GM19328 (cell line): ENCODE measurements around the gene ABCC4.

ENCODE experiments used
- ATAC-seq: cut with Tn5 transposase; IDR thresholded peaks from one replicate; pipeline ENCODE4 v1.9.1; 2021; ENCODE audit warnings: mild to moderate bottlenecking, moderate library complexity; ENCODE audit not compliant: unreplicated experiment

Gene ABCC4, protein sequence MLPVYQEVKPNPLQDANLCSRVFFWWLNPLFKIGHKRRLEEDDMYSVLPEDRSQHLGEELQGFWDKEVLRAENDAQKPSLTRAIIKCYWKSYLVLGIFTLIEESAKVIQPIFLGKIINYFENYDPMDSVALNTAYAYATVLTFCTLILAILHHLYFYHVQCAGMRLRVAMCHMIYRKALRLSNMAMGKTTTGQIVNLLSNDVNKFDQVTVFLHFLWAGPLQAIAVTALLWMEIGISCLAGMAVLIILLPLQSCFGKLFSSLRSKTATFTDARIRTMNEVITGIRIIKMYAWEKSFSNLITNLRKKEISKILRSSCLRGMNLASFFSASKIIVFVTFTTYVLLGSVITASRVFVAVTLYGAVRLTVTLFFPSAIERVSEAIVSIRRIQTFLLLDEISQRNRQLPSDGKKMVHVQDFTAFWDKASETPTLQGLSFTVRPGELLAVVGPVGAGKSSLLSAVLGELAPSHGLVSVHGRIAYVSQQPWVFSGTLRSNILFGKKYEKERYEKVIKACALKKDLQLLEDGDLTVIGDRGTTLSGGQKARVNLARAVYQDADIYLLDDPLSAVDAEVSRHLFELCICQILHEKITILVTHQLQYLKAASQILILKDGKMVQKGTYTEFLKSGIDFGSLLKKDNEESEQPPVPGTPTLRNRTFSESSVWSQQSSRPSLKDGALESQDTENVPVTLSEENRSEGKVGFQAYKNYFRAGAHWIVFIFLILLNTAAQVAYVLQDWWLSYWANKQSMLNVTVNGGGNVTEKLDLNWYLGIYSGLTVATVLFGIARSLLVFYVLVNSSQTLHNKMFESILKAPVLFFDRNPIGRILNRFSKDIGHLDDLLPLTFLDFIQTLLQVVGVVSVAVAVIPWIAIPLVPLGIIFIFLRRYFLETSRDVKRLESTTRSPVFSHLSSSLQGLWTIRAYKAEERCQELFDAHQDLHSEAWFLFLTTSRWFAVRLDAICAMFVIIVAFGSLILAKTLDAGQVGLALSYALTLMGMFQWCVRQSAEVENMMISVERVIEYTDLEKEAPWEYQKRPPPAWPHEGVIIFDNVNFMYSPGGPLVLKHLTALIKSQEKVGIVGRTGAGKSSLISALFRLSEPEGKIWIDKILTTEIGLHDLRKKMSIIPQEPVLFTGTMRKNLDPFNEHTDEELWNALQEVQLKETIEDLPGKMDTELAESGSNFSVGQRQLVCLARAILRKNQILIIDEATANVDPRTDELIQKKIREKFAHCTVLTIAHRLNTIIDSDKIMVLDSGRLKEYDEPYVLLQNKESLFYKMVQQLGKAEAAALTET (N-terminal part only)

DNA sequence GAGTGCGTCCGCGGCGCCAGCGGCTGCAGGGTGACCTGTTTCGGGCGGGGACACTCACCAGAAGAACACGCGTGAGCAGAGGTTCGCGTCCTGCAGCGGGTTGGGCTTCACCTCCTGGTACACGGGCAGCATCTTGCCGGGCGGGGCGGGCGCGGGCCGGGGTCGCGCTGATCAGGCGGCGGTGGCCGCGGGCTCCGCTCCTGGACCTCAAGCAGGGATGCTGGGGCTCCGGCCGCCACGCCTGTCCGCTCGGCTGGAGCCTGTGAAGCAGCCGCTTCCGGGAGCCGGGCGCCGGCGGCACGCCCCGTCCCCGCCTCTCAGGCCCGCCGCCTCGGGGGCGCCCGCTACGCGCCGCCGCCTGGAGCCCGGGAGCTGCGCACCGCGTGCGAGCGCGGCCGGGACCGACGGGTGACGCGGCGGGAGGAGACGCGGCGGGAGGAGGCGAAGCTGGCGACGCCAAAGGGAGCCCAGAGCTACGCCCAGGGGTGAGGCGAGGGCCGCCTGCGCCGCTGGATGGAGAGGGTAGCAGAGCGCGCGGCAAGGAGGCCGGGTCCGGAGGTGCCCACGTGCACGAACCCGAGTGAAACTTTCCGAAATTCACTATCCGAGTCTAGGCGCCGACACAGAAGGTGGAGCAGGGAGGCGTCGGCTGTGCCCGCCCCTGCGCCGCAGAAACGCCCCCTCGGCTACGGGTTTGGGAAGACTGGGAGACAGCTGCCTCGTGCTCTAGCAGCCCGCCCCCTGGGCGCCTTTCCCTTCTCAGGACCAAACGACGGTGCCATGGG, at the start of gene ABCC4:
ABCC4 (minus strand) TSS at position 269 of the 785 bp plus-strand sequence; CDS start at position 132, 137 bp downstream.
- ATAC-seq: peak; percentile 90

DNA sequence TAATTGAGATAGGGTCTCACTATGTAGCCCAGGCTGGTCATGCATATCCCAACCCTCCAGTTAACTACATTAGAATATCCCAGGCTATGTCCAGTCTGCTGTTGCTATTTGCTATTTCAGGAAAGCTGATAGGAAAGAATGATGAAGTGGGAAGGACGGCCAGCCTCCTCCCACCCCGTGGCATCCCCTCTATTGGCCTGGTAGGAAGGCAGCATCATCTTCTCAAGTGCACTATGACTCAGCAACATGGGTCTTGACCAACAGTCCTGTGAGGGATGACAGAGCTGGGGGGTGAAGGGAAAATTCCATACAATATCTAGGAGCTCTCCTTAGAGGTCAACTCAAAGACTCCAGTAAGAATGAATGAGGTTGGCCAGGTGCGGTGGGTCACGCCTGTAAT, 48.0 kb upstream of the ABCC4 start:
- ATAC-seq: no peak

DNA sequence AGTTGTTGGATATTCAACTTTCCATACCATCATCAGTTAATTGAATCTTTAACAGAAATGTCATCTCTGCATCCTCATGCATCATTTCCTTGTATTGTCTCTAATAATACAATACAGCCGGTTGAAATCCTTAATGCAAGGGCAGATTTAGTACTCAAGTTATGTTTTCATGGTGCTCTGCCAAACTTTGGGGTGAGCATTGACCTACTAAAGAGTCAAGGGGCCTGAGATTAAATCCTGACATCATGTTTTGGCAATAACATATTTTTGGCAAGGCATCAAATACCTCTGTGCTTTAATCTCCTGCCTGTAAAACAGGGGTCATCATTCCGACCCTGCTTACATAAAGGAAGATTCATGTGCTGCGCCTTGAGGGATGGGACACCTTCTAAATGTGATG, 42.7 kb upstream of the ABCC4 start:
- no peak for ATAC-seq

DNA sequence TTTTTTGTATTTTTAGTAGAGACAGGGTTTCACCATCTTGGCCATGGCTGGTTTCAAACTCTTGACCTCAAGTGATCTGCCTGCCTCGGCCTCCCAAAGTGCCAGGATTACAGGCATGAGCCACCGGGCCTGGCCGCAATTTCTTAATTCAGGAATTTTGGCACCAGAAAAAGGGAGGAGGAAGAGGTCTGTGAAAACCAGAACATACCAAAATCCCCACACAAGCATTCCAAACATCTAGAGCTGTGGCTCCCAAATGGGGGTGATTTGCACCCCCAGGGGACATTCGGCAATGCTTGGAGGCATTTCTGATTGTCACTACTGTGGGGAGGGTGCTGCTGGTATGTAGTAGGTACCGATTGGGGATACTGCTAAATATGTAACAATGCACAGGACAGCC, 40.2 kb upstream of the ABCC4 start:
- ATAC-seq: no peak

DNA sequence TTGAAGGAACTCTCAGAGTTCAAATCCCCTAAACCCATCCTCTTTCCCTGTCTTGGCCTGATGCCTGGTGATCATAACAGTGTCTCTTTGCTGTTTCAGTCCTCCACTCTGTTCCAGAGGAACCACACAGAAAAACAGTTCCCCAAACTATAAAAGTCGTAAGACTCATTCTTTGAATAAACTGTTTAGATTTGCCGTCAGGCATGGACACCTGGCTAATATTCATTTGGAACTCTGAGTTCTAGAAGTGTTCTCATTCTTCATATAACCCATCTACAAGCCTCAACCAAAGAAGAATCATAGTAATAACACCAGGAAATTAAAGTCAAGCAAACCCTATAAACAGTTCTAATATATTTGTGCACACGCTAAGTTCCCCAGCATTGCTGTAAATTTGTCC, 37.7 kb upstream of the ABCC4 start:
- ATAC-seq: no peak

DNA sequence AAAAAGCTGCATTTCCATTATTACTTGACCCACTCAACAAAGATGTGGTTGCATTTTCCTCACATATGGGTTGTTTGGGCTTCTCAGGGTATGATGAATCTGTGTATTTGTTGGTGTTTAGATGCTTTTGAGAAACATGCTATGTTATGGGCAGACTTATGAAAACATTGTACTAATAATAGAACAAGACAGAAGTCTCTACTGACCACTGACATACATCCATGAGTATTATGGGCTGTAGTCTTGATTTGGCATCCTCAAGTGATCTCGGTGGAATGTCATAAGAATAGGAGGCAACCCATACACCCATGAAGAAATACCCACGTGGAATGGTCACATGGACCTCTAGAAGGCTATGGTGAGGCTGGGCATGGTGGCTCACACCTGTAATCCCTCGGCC, 36.3 kb upstream of the ABCC4 start:
- no peak for ATAC-seq

DNA sequence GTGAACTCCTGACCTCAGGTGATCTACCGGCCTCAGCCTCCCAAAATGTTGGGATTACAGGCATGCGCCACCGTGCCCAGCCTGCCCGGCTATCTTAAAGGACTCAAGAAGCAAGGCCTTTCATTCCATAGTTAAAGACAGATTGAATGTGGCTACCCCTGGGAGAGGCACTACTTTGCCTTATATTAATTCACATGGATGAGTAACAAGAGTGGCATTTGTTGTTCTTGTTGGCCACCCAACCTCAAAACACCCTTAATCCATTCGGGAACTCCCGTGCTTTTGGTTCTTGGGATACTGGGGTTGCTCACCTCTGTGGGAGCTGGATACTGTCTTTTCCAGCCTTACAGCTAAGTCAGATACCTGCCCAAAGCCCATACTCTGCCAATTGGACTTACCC, 34.4 kb upstream of the ABCC4 start:
- ATAC-seq: no peak

DNA sequence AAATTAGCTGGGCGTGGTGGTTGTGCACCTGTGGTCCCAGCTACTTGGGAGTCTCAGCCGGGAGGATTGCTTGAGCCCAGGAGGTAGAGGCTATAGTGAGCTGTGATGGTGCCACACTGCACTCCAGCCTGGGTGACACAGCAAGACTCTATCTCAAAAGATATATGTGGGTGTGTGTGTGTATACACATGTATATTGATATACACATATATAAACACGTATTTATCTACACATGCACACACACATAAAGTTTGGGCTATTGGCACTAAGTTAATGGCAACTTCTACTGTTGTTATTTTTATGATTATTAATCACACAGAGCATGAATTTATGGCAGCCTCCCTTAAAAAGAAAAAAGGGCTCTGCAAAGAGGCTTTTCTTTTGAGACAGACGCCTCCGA, 27.1 kb upstream of the ABCC4 start:
- ATAC-seq: no peak

DNA sequence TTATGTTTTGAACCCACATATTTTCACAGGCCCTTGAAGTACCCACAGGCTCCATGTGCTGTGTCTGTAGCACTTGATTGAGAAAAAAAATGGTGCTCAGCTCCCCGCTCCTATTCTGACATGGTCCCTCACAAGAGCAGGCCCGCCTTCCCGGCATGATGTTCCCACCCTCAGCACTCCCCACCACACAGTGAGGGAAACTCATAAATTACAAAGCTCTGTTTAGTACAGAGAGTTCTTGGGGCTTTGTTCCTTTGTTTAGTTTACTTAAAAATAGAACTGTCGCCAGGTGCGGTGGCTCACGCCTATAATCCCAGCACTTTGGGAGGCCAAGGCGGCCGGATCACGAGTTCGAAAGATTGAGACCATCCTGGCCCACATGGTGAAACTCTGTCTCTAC, 25.9 kb upstream of the ABCC4 start:
- no peak for ATAC-seq

DNA sequence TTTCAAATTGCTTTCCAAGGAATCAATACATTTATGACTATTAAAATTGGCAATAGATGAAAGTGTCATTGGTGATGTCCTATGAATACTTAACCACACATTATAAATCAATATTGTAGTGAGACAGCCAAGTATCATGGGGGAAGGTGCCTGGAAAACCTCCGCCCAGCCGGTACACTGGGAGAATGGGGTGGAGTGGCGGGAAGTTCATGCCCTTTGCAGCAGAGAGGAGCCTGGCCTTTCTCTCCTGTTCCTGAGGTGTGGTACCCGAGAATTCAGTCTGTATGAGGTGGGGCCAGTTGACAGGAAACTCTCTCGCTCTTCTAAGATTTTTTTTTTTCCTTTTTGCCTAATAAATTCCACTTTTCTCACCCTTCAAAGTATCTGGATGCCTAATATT, 25.4 kb upstream of the ABCC4 start:
- ATAC-seq: no peak

DNA sequence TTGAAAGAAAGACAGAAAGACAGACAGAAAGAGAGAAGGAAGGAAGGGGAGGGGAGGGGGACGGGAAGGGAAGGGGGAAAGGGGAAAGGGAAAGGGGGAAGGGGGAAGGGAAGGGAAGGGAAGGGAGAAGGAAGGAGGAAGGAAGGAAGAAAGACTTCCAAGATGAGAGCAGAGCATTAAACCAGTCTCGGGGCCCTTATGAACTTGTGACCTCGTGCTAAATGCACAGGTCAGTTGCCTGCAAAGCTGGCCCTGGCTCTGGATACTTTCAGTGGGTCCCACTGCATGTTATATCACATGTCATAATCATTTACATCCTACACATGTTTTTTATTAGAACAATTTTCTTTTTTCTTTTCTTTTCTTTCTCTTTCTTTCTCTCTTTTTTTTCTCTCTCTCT, 24.2 kb upstream of the ABCC4 start:
- ATAC-seq: no peak

DNA sequence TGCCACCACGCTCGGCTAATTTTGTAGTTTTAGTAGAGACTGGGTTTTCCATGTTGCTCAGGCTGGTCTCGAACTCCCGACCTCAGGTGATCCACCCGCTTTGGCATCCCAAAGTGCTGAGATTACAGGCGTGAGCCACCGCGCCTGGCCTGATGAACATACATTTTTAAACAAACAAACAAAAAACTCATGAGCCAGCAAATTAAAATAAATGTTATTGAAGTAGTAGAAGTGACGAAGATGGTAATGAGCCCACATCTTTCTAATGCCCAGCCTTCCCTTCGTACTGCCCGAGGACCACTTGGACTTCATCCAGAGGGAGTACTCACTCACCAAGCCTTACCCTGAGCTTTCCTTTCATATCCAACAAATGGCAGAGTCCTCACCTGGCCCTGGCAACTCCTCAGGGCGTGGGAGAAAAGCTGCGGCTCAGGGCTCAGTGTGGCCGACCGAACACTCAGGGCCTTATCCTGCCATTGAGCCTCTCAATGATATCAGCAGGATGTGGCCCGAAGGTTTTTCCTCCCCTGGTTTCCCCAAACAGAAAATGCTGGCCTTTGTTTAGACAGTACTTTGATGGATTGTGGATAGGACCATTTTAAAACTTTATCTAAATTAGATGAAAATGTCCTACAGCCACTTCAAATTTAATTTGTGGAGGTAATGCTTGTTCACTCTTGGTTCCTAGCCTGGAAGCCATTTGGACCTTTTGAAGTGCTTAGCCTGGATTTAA, 22.8 kb upstream of the ABCC4 start:
- ATAC-seq: no peak

DNA sequence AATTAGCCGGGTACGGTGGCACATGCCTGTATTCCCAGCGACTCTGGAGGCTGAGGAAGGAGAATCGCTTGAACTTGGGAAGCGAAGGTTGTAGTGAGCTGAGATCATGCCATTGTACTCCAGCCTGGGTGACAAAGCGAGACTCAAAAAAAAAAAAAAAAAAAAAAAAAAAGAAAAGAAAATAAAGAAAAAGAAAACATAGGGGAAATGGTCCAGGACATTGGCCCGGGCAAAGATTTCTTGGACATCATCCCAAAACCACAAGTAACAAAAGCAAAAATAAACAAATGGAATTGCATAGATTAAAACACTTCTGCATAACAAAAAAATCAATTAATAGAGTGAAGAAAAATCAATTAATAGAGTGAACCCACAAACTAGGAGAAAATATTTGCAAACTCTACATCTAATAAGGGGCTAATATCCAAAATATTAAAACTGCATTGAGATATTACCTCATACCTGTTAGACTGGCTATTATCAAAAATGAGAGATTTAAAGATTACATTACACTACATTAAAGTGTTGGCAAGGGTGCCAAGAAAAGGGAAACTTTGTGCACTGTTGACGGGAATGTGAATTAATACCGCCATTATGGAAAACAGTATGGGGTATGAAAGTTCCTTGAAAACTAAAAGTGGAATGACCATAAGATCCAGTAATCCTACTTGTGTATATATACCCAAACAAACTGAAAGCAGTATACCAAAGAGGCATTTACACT, 18.5 kb upstream of the ABCC4 start:
- ATAC-seq: no peak

DNA sequence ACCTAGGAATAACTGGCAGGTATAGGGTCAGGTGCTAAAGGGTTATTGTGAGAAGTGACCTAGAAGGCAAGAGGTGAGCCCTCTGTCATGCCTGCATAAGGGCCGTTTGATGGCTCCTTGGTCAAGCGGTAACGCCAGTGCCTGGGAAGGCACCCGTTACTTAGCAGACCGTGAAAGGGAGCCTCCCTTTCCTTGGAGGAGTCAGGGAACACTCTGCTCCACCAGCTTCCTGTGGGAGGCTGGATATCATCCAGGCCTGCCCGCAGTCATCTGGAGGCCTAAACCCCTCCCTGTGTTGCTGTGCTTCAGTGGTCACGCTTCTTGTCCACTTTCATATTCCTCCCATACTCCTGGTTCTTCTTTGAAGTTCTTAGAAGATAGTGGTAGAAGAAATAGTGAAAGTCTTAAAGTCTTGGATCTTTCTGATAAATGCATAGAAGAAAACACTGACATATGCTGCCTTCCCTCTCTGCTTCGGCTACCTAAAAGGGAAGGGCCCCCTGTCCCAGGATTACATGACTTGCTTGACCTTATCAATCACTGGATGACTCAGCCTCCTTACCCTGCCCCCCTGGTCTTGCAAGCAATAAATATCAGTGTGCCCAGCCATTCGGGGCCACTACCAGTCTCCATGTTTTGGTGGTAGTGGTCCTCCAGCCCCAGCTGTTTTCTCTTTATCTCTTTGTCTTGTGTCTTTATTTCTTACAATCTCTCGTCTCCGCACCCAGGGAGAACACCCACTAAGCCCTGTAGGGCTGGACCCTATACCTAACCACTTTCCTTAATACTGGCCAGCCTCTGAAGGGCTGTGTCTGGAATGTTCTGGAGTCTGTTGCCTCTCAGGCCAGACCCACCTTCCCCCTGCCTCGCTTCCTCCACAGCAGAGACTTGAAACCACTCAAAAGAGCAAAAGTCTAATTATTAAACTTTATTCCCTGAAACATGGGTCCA, 16.1 kb upstream of the ABCC4 start:
- no peak for ATAC-seq

DNA sequence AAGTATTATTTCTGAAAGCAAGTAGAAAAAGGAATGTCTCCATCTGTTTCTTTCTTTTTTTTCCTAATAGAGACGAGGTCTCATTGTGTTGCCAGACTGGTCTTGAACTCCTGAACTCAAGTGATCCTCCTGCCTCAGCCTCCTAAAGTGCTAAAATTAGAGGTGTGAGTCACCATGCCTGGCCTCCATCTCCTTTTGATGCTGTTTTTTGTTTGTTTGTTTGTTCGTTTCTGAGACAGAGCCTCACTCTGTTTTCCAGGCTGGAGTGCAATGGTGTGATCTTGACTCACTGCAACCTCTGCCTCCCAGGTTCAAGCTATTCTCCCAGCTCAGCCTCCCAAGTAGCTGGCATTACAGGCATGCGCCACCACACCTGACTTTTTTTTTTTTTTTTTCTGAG, 14.5 kb upstream of the ABCC4 start:
- ATAC-seq: no peak

DNA sequence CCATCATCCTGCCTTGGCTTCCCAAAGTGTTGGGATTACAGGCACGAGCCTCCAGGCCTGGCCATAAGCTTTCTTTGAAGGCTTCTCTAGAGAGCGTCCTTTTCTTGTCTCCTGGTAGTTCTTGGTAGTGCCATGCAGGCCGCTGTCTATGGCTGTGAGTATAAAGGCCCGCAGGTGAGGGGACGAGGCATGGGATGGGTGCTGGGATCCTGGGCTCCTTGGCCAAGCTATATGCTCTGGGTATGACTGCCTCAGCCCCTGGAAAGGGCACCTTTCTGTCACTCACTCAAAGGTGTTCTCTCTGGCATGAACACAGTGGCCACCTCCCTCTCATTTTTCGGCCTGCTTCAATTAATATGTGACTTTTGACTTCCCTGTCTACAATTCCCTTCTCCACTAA, 6.3 kb upstream of the ABCC4 start:
- no peak for ATAC-seq

DNA sequence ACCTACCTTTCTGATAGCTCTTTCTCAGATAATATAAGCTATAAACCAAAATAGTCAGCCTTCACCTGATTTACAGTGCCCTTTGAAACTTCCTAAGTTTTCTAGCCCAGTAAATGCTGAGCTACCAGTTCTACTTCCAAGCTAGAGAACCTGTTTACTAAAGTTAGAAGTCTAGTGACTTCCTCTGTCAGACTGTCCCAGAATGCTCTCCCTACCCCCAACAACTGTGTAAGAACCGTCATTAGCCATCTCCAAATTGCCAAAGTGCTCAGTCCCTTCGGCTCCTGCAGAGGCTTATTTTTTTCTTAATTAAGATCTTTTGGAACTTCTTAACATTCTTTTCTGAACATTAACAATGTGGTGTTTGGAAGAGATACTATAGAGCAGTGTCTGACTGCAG, 3.2 kb upstream of the ABCC4 start:
- ATAC-seq: no peak

DNA sequence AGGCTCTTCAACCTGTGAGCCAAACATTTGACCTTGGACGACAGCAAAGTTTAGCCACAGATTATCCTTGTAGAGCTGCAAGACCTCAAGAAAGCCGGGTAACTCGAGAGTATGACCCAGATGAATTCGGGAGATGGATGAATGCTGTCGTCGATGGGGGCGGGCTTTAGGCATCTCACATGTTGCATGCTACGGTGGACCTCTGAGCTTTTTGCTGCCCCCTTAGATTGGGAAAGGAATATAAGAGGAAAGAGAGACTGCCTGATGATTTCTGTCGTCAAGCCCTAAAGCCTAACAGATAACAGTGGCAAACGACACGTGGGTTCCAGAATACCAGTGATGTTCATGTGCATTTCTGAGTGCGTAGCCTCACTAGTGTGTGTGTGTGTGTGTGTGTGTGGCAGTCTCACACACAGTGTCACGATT, 730 bp upstream of the ABCC4 start:
- no peak for ATAC-seq
